H1 (cell line): ENCODE measurements around the gene TAOK2. TPM values are rescaled to one million over a fixed set of nuclear protein-coding genes. Genes with fewer than 3 reads are reported as not detected.

Experiments
- CTCF ChIA-PET: fragments of 300-600 bp; sonication (Branson Sonifier 250); formaldehyde crosslinking; loops from one replicate; lab custom pipeline; 2021; ENCODE audit not compliant: partially characterized antibody; lab: Charles Lee
- POLR2A ChIA-PET: fragments of 300-600 bp; sonication (Branson Sonifier 250); formaldehyde crosslinking; loops from one replicate; lab custom pipeline; 2021; ENCODE audit warnings: inconsistent platforms; ENCODE audit not compliant: partially characterized antibody; lab: Charles Lee
- DNase-seq, 2 experiments: peaks; one replicate each; pipeline versions ENCODE4 v3.0.0 to v3.0.0-alpha.2; 2010 to 2022; ENCODE audit warnings: low spot score in 2 of 2, low read depth in 1 of 2, mixed read lengths in 1 of 2
- FAIRE-seq: peaks from 2 replicates; lab custom pipeline; 2011; peaks lifted over from hg19 to GRCh38; lab: Jason Lieb, UNC
- H2AFZ ChIP-seq: 2 replicates; pipeline ENCODE4 v1.8.1; 2012; ENCODE audit warnings: low read length, inconsistent platforms
- H2AK5ac ChIP-seq: 2 replicates; pipeline ENCODE4 v1.6.1; 2013; ENCODE audit warnings: low read depth, low read length
- H2BK120ac ChIP-seq: replicated peaks from 2 replicates; pipeline ENCODE3; 2013; ENCODE audit warnings: low read depth, low read length, inconsistent platforms
- H2BK12ac ChIP-seq: 2 replicates; pipeline ENCODE4 v1.6.1; 2013; ENCODE audit warnings: low read depth, low read length
- H2BK15ac ChIP-seq: 2 replicates; pipeline ENCODE4 v1.6.1; 2013; ENCODE audit warnings: low read length
- H2BK20ac ChIP-seq: 2 replicates; pipeline ENCODE4 v1.6.1; 2013; ENCODE audit warnings: low read length
- H2BK5ac ChIP-seq: 2 replicates; pipeline ENCODE4 v1.6.1; 2013; ENCODE audit warnings: low read depth, low read length
- H3K14ac ChIP-seq: 2 replicates; pipeline ENCODE4 v1.6.1; 2013; ENCODE audit warnings: inconsistent platforms; ENCODE audit not compliant: insufficient read length
- H3K18ac ChIP-seq: 2 replicates; pipeline ENCODE4 v1.6.1; 2013; ENCODE audit warnings: low read length; ENCODE audit errors: extremely low read depth
- H3K23ac ChIP-seq: 2 replicates; pipeline ENCODE4 v1.6.1; 2013; ENCODE audit warnings: inconsistent platforms; ENCODE audit not compliant: insufficient read length
- H3K23me2 ChIP-seq: 2 replicates; pipeline ENCODE4 v1.6.1; 2013; ENCODE audit warnings: low read depth, low read length
- H3K27ac ChIP-seq: 2 replicates; pipeline ENCODE4 v1.6.1; 2011; ENCODE audit warnings: low read depth, low read length, inconsistent platforms
- H3K27me3 ChIP-seq, 4 experiments: replicated peaks in 1 of 4; 1 replicate in 1 of 4; 2 replicates in 3 of 4; pipeline versions ENCODE4 v1.6.1 to v1.8.1; 2011 to 2013; ENCODE audit warnings: low read length in 3 of 4, mild to moderate bottlenecking in 3 of 4, inconsistent platforms in 2 of 4, mixed read lengths in 2 of 4, moderate library complexity in 1 of 4; ENCODE audit not compliant: control insufficient read depth in 3 of 4, insufficient read depth in 3 of 4; ENCODE audit errors: extremely low read depth in 1 of 4
- H3K36me3 ChIP-seq, 4 experiments: 2 replicates each; pipeline versions ENCODE4 v1.6.1 to v1.8.1; 2011 to 2013; ENCODE audit warnings: mild to moderate bottlenecking in 4 of 4, low read length in 3 of 4, moderate library complexity in 2 of 4, control low read depth in 1 of 4, inconsistent platforms in 1 of 4; ENCODE audit not compliant: insufficient read depth in 4 of 4, control insufficient read depth in 2 of 4
- H3K4ac ChIP-seq: replicated peaks from 2 replicates; pipeline ENCODE3; 2013; ENCODE audit warnings: low read length, low read depth, mixed read lengths, inconsistent platforms; ENCODE audit not compliant: insufficient read length
- H3K4me1 ChIP-seq, 4 experiments: replicated peaks in 1 of 4; 1 replicate in 1 of 4; 2 replicates in 3 of 4; pipeline versions ENCODE4 v1.6.1 to v1.8.1; 2011 to 2013; ENCODE audit warnings: low read length in 3 of 4, inconsistent platforms in 2 of 4, mixed read lengths in 1 of 4; ENCODE audit not compliant: insufficient read depth in 4 of 4, control insufficient read depth in 3 of 4
- H3K4me2 ChIP-seq, 2 experiments: 2 replicates each; pipeline versions ENCODE4 v1.6.1 to v1.8.1; 2011 to 2013; ENCODE audit warnings: low read depth in 2 of 2, low read length in 2 of 2, control low read depth in 1 of 2, inconsistent platforms in 1 of 2, mild to moderate bottlenecking in 1 of 2; ENCODE audit not compliant: insufficient read depth in 1 of 2
- H3K4me3 ChIP-seq, 4 experiments: fragments of 200-600, 300-600 bp in 1 of 4; sonication (generic), shearing (Covaris generic), sonication (Bioruptor Twin) in 1 of 4; 2 replicates each; pipeline versions ENCODE4 v1.5.1 to v1.8.1; 2011 to 2016; ENCODE audit warnings: low read length in 4 of 4, low read depth in 3 of 4, control low read depth in 2 of 4, inconsistent platforms in 2 of 4, mild to moderate bottlenecking in 2 of 4, mixed read lengths in 1 of 4, moderate library complexity in 1 of 4; ENCODE audit not compliant: insufficient read depth in 2 of 4; ENCODE audit errors: extremely low read depth in 1 of 4
- H3K56ac ChIP-seq: replicated peaks from 2 replicates; pipeline ENCODE3; 2013; ENCODE audit warnings: low read depth, mild to moderate bottlenecking, mixed read lengths, low read length, inconsistent platforms; ENCODE audit not compliant: insufficient read length
- H3K79me1 ChIP-seq: 2 replicates; pipeline ENCODE4 v1.6.1; 2013; ENCODE audit warnings: low read depth, low read length, control low read depth
- H3K79me2 ChIP-seq, 2 experiments: 2 replicates each; pipeline versions ENCODE4 v1.6.1 to v1.8.1; 2012 to 2013; ENCODE audit warnings: low read length in 2 of 2, mild to moderate bottlenecking in 2 of 2, inconsistent platforms in 1 of 2; ENCODE audit not compliant: insufficient read depth in 2 of 2, control insufficient read depth in 1 of 2
- H3K9ac ChIP-seq, 4 experiments: replicated peaks in 1 of 4; 1 replicate in 1 of 4; 2 replicates in 3 of 4; pipeline versions ENCODE4 v1.6.1 to v1.8.1; 2011 to 2013; ENCODE audit warnings: low read depth in 3 of 4, low read length in 3 of 4, control low read depth in 2 of 4, mild to moderate bottlenecking in 2 of 4, moderate library complexity in 2 of 4, inconsistent platforms in 1 of 4; ENCODE audit errors: extremely low read depth in 1 of 4
- H3K9me3 ChIP-seq, 2 experiments: 2 replicates each; pipeline versions ENCODE4 v1.6.1 to v1.8.1; 2012 to 2013; ENCODE audit warnings: mild to moderate bottlenecking in 2 of 2, moderate library complexity in 2 of 2, control low read depth in 1 of 2, inconsistent platforms in 1 of 2, low read depth in 1 of 2, low read length in 1 of 2, mixed read lengths in 1 of 2; ENCODE audit not compliant: insufficient read depth in 2 of 2
- H4K20me1 ChIP-seq, 2 experiments: replicated peaks in 1 of 2; 2 replicates each; pipeline versions ENCODE3 to v1.8.1; 2011 to 2013; ENCODE audit warnings: inconsistent platforms in 2 of 2, low read length in 2 of 2, mild to moderate bottlenecking in 1 of 2; ENCODE audit not compliant: insufficient read depth in 2 of 2, control insufficient read depth in 1 of 2
- H4K5ac ChIP-seq: 2 replicates; pipeline ENCODE4 v1.6.1; 2013; ENCODE audit warnings: low read length, low read depth, mixed read lengths, inconsistent platforms; ENCODE audit not compliant: insufficient read length
- H4K8ac ChIP-seq: 2 replicates; pipeline ENCODE4 v1.8.0; 2013; ENCODE audit warnings: mild to moderate bottlenecking, moderate library complexity, low read length, inconsistent platforms; ENCODE audit not compliant: insufficient read depth; ENCODE audit errors: extremely low read depth
- H4K91ac ChIP-seq: replicated peaks from 2 replicates; pipeline ENCODE3; 2013; ENCODE audit warnings: low read length, mixed read lengths, inconsistent platforms; ENCODE audit not compliant: insufficient read length
- ASH2L ChIP-seq: fragments of 200-600, 300-600 bp; sonication (generic); IDR thresholded peaks from one replicate; pipeline ENCODE4 v1.7.1; 2017; ENCODE audit warnings: low read length
- BCL11A ChIP-seq, 2 experiments: IDR thresholded peaks; one replicate each; pipeline ENCODE4 v1.6.1; 2011; ENCODE audit warnings: low read depth in 2 of 2, low read length in 2 of 2, mild to moderate bottlenecking in 2 of 2
- E2F6 ChIP-seq: IDR thresholded peaks from 2 replicates; pipeline ENCODE4 v1.6.1; 2012; ENCODE audit warnings: inconsistent platforms
- EP300 ChIP-seq, 2 experiments: IDR thresholded peaks; 1 replicate in 1 of 2; 2 replicates in 1 of 2; pipeline ENCODE4 v1.6.1; 2011 to 2012; ENCODE audit warnings: low read depth in 2 of 2, low read length in 2 of 2, mild to moderate bottlenecking in 2 of 2, borderline replicate concordance in 1 of 2, inconsistent platforms in 1 of 2, moderate library complexity in 1 of 2
- KDM4A ChIP-seq: IDR thresholded peaks from one replicate; pipeline ENCODE4 v1.7.1; 2012; ENCODE audit warnings: low read depth, mild to moderate bottlenecking, moderate library complexity, low read length, inconsistent platforms; ENCODE audit not compliant: severe bottlenecking
- KDM5A ChIP-seq: fragments of 200-600 bp; IDR thresholded peaks from 2 replicates; pipeline ENCODE4 v1.7.1; 2012; ENCODE audit warnings: mild to moderate bottlenecking, low read length, inconsistent platforms, mixed read lengths
- RAD21 ChIP-seq, 2 experiments: IDR thresholded peaks in 1 of 2; conservative IDR thresholded peaks in 1 of 2; 2 replicates each; pipeline ENCODE4 v1.6.1; 2011; ENCODE audit warnings: low read depth in 2 of 2, low read length in 2 of 2, improper control_type of control experiment in 1 of 2, inconsistent platforms in 1 of 2, mild to moderate bottlenecking in 1 of 2, moderate library complexity in 1 of 2
- RBBP5 ChIP-seq: IDR thresholded peaks from 2 replicates; pipeline ENCODE4 v1.7.1; 2012; ENCODE audit warnings: low read depth, mild to moderate bottlenecking, inconsistent platforms, low read length, moderate library complexity, borderline replicate concordance
- SP2 ChIP-seq: IDR thresholded peaks from 2 replicates; pipeline ENCODE4 v1.6.1; 2012; ENCODE audit warnings: mild to moderate bottlenecking, low read length, inconsistent platforms
- ZNF274 ChIP-seq: IDR thresholded peaks from 2 replicates; pipeline ENCODE4 v1.7.0; 2012; ENCODE audit warnings: low read length, borderline replicate concordance; ENCODE audit errors: extremely low read depth
- WGBS, 2 experiments: shearing (Covaris generic) in 1 of 2; methylation state at CpG; one replicate each; pipeline versions ENCODE4 v1.1.6 to v1.1.7; 2013 to 2015; ENCODE audit warnings: low lambda C conversion rate in 2 of 2, mixed read lengths in 2 of 2, inconsistent platforms in 1 of 2, low coverage in 1 of 2, missing lambda C conversion rate in 1 of 2; ENCODE audit not compliant: insufficient replicate concordance in 2 of 2, insufficient coverage in 1 of 2, insufficient read length in 1 of 2; ENCODE audit errors: extremely low coverage in 1 of 2, missing lambda C conversion rate in 1 of 2; 5-methylcytosine and 5-hydroxymethylcytosine counted together
- polyA plus RNA-seq, 7 experiments: library from polyadenylated mRNA; depleted of rRNA in 3 of 7; stranded (reverse) in 5 of 7; unstranded in 2 of 7; fragments of >200 nt in 5 of 7; fragments of 200-250 nt in 2 of 7; gene quantifications; 1 replicate in 5 of 7; 2 replicates in 1 of 7; 4 replicates in 1 of 7; pipeline versions ENCODE4 v1.2.1 to v1.2.3, GENCODE V29; 2011 to 2013; ENCODE audit warnings: missing spikeins in 2 of 7, mixed read lengths in 2 of 7
- total RNA-seq: library from RNA; stranded (reverse); fragmentation: NEBNext Ultra II Directional; extraction: Animal tissue kit (Norgen Biotek cat#: 25700); gene quantifications from 2 replicates; pipeline ENCODE4 v1.2.1, GENCODE V29; 2021
- TF ChIP-seq, protein P1 (sequence below): IDR thresholded peaks from 2 replicates; pipeline ENCODE4 v1.6.1; 2011; ENCODE audit warnings: low read length, improper control_type of control experiment

Gene TAOK2
- total and polyA plus RNA-seq, 2 of the 8 experiments (the other 6 are each of a cell fraction or from before 2014, with no cell fraction given) = 13.5 to 32.6 TPM

GRCh38 chr16:30026449-30026848, 52.8 kb downstream of the TAOK2 start:
- Histone ChIP-seq H3K9ac (no peak overlapping the region), H4K8ac (no peak overlapping the region), H3K9me3 (no peaks in the 10 kb centered on the region), H3K79me2 (no peaks in the 10 kb centered on the region), H3K23ac (no peak overlapping the region), H2BK12ac (0 out of 2 replicates have a peak overlapping the region, but pooled peaks have one; percentile 9), H2AK5ac (no peak overlapping the region), H2BK120ac (no peak overlapping the region), H4K91ac (no peak overlapping the region), H4K5ac (no peak overlapping the region), H3K27ac (no peak overlapping the region), H2BK15ac (no peak overlapping the region), H3K23me2 (peaks cover 7% of the 10 kb centered on the region; the same call in 1 of the 2 replicates), H3K4ac (no peak overlapping the region), H3K4me3 (no peak overlapping the region), H3K56ac (no peak overlapping the region), H4K20me1 (peaks cover 12 to 16% of the 10 kb centered on the region in 2 experiments), H3K79me1 (peaks cover 5% of the 10 kb centered on the region; the same call in 1 of the 2 replicates), H3K4me2 (no peak overlapping the region), H3K14ac (no peak overlapping the region), H3K36me3 (peaks cover 0 to 7% (median under 1%) of the 10 kb centered on the region in 4 experiments; a peak in 2 of 8 replicates), H2BK20ac (no peak overlapping the region), H2BK5ac (no peak overlapping the region), H3K27me3 (peaks cover 0 to under 1% (median 0%) of the 10 kb centered on the region in 4 experiments; a peak in 2 of 7 replicates), H2AFZ (no peak overlapping the region), H3K4me1 (peaks cover 0 to 20% (median 12%) of the 10 kb centered on the region in 4 experiments; a peak in 6 of 7 replicates), H3K18ac (no peak overlapping the region)
- ChIA-PET POLR2A (interaction anchor here (1.2 kb wide), 1 partner anchor 18 kb away, joined by 4 read pairs; no protein-coding TSS in a partner anchor), CTCF (interaction anchor here (1.3 to 1.4 kb wide), 2 partner anchors 74 to 326 kb away, joined by 3 read pairs; no protein-coding TSS in a partner anchor)
- DNase-seq = no peak
- no peak for FAIRE-seq
- 92% methylated on average over 18 of the region's 18 CpGs; no CpG with 5 or more reads in 1 of the 2 experiments for WGBS, 2 experiments
- TF ChIP-seq RBBP5 (no peak), BCL11A (IDR thresholded peaks at IDR 0.05; ENCODE audit: low read depth in 2 of 2, low read length in 2 of 2) (no peak), SP2 (no peak), RAD21 (IDR thresholded peaks at IDR 0.05 in 1 of 2, conservative IDR thresholded peaks at IDR 0.05 in 1 of 2; ENCODE audit: low read depth in 2 of 2, low read length in 2 of 2) (no peak), ASH2L (no peak), E2F6 (no peak), KDM5A (no peak), KDM4A (no peak), ZNF274 (no peak), EP300 (IDR thresholded peaks at IDR 0.05; ENCODE audit: borderline replicate concordance in 1 of 2, low read depth in 2 of 2, low read length in 2 of 2) (no peak)
- TF ChIP-seq, protein P1, sequence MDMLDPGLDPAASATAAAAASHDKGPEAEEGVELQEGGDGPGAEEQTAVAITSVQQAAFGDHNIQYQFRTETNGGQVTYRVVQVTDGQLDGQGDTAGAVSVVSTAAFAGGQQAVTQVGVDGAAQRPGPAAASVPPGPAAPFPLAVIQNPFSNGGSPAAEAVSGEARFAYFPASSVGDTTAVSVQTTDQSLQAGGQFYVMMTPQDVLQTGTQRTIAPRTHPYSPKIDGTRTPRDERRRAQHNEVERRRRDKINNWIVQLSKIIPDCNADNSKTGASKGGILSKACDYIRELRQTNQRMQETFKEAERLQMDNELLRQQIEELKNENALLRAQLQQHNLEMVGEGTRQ = no peak
